ENCODE results near the gene UNC5C. TPM values are rescaled to one million over a fixed set of nuclear protein-coding genes. Genes with fewer than 3 reads are reported as not detected.

UNC5C gene
- total and polyA plus RNA-seq, 2 of the 4 experiments (the other 2 are of a cell fraction) = under 0.01 TPM

- Histone ChIP-seq H3K9ac (ENCODE audit: low read depth, low read length) (no peak overlapping the region), H3K4me1 (ENCODE audit: control insufficient read depth, insufficient read depth, low read length) (no peaks in the 10 kb centered on the region), H3K27ac (ENCODE audit: insufficient read depth, low read length) (no peak overlapping the region), H2AFZ (replicated peaks; ENCODE audit: low read length, poor library complexity) (no peak overlapping the region), H3K56ac (ENCODE audit: extremely low read depth, insufficient read depth, low read length) (no peak overlapping the region), H3K4me2 (ENCODE audit: low read depth, low read length) (no peak overlapping the region), H3K4ac (ENCODE audit: low read depth, low read length) (no peak overlapping the region), H4K20me1 (ENCODE audit: insufficient read depth, low read length) (no peaks in the 10 kb centered on the region), H4K8ac (ENCODE audit: low read depth in 2 of 2, low read length in 2 of 2) (no peak overlapping the region), H2BK15ac (ENCODE audit: low read depth, low read length) (no peak overlapping the region), H3K9me1 (ENCODE audit: insufficient read depth, low read length) (no peaks in the 10 kb centered on the region), H4K5ac (ENCODE audit: low read depth, low read length) (no peak overlapping the region), H2BK5ac (ENCODE audit: low read depth, low read length, poor library complexity, severe bottlenecking) (no peak overlapping the region), H3K27me3 (ENCODE audit: control insufficient read depth, insufficient read depth, low read length) (0 out of 2 replicates have a peak, but pooled peaks cover 3% of the 10 kb centered on the region), H4K91ac (ENCODE audit: insufficient read depth, low read depth, low read length) (no peak overlapping the region), H2AK5ac (ENCODE audit: low read depth, low read length) (no peak overlapping the region), H2BK120ac (ENCODE audit: low read depth, low read length) (no peak overlapping the region), H3K18ac (ENCODE audit: low read depth, low read length) (no peak overlapping the region), H3K4me3 (ENCODE audit: insufficient read depth, low read depth, low read length) (no peak overlapping the region), H2AK9ac (replicated peaks; ENCODE audit: low read depth, low read length, poor library complexity) (no peak overlapping the region), H2BK20ac (ENCODE audit: low read depth, low read length) (no peak overlapping the region), H3K79me1 (ENCODE audit: low read depth in 1 of 2, low read length in 2 of 2) (no peaks in the 10 kb centered on the region), H3K36me3 (ENCODE audit: control insufficient read depth, insufficient read depth, low read length) (no peaks in the 10 kb centered on the region), H3K14ac (replicated peaks; ENCODE audit: low read depth, low read length) (no peak overlapping the region), H3K9me3 (ENCODE audit: control insufficient read depth, insufficient read depth, low read length) (peaks cover 3% of the 10 kb centered on the region; the same call in 1 of the 2 replicates), H3K23ac (ENCODE audit: low read depth, low read length) (no peak overlapping the region)
- intact Hi-C loops (cut with micrococcal nuclease) = no loop called here
- in situ Hi-C loops (cut with MboI; ENCODE audit: low sequenced_read_pairs) = no loop called here
- dilution Hi-C loops (cut with HindIII; ENCODE audit: low sequenced_read_pairs, unreplicated experiment) = no loop called here
- ChIA-PET POLR2A (ENCODE audit: unreplicated experiment) (interaction anchor here (0.7 kb wide), 1 partner anchor 52 kb away, joined by 12 read pairs; no protein-coding TSS in a partner anchor), CTCF (no interaction called here)
- no peak for TF ChIP-seq SMC3 (IDR thresholded peaks at IDR 0.05; ENCODE audit: low read depth, low read length)
- TF ChIP-seq FOS (IDR thresholded peaks at IDR 0.05; ENCODE audit: low read depth, low read length) = no peak
- ATAC-seq (ENCODE audit: low read depth) (no peak), DNase-seq (no peak)
- no TSS peak for BruUV-seq (replicated peaks)
- 80% methylated on average over 1 of the region's 4 CpGs; no CpG with 5 or more reads in 1 of the 2 experiments for WGBS, 2 experiments (ENCODE audit: extremely low coverage in 2 of 2, insufficient read length in 1 of 2)
Measured at GRCh38 chr4:95142932-95143331, 405.8 kb downstream of the UNC5C start.
